NCI-H526 treated with DMSO at 0.1 percent for 48 hours (cell line): ENCODE measurements around the gene DDA1.

ENCODE experiments used
- DNase-seq: peaks from one replicate; lab custom pipeline; 2025; lab: John Stamatoyannopoulos, UW

Gene DDA1

DNA sequence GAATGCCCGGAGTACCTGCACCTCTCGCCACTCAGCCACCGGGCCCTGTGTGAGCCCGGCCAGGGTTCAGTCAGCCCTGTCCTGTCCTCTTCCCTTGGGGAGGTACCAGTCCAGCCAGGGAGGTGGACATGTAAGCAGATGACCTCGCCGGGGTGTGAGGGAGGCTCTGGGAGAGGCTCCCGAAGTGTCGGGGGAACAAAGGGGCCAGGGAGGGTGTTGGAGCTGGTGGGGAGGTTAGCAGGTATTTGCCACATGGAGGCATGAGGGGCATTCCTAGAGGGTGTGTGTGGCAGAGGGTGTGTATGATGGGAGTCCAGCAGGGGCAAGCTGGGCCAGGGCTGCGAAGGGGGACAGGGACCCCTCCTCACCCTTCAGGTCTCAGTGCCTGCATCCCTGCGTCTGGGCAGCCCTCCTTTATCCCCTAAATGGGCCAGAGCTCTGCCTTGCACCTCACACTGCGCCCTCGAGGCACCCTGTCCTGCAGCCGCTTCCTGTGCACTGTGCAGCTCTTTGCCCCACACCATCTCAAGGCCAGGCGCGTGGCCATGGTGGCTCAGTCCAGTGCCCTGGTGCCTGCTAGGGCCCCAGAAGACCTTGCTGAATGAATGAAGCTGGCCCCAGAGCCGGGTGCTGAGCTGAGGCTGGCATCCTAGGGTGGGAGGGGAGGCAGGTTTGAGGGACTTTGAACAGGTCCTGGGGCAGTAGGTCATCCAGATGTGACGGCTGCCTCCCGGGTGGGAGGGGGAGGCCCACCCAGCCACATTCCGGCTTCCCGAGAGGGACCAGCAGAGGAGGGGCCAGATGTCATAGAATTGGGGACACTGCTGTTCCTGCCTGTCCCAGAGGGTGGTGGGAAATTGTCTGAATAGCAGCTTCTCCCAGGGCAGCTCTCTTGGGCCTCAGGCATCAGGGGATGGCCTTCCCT lies 3.1 kb downstream of the DDA1 start:
- no peak for DNase-seq

- DNase-seq: no peak
Measured at GRCh38 chr19:17314007-17314593, 4.7 kb downstream of the DDA1 start.

DNA sequence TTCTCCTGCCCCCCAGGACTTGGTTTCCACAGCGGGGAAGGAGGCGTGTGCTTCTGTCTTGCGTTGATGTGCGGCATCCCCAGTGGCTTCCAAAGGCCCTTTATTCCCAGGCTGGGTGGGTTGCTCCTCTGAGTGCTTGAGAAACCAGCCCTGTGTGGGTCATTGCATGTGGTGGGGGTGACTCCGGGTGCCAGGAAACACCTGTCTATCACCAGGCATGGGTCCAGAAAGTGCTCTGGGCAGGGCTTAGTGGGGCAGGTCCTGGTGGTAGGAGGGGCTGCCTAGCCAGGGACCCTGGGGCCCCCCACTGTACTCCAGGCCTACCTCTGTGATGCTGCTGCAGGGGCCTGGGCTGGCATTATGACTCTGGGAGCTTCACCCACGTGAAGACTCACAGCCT lies 9.6 kb downstream of the DDA1 start:
- no peak for DNase-seq

DNA sequence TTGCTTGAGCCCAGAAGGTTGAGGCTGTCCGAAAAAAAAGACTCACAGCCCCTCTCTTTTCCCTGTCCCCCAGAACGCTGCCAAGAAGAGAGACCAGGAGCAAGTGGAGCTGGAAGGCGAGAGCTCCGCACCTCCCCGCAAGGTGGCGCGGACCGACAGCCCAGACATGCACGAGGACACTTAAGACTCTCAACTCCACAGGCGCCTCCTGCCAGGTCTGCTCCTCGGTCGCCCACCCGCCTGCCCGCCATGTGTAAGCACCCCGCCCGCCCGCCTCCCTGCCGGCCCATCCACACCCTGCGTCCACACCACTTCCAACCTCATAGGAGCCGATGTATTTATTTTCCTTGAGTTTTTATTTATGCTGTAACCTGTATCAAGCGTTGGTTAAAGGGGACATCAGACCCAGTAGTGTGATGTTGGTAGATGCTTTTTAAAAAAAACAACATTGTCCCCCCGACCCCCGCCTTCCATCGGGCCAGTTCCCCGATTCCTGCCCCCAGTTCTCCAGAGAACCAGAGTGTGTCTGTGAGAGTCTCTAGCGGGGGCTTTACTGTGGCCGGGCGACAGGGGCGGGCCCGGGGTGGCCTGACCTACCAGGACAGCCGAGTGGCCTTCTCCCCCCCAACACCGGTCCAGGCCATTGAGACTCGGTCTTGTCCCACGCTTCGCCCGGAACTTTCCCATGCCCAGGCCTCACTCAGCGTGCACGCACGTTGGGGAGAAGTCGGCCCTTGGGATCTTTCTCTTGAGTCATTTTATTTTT lies 10.3 kb downstream of the DDA1 start:
- DNase-seq: no peak

GRCh38 chr19:17320435-17320834 lies 11.1 kb downstream of the DDA1 start:
- no peak for DNase-seq

GRCh38 chr19:17321655-17322489 lies 12.5 kb downstream of the DDA1 start:
- DNase-seq: no peak

DNA sequence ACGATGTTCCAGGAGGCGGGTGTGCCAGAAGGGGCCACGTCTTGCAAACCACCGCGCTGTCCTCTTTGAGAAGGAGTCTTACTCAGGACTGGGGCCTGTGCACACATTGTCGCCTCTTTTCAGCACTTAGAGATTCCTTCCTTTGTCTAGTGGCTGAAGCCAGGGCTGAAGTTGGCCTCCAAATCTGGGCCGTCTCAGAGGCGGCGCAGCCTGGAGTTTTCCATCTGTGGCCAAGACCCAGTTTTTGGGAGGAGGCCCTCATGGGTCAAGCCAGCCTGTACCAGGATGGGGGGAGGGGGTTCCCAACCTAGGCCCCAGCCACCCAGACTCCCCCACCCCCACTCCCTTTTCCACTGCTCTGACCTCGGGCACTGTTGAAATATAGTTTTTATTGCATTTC lies 13.5 kb downstream of the DDA1 start:
- DNase-seq: no peak

GRCh38 chr19:17323300-17323963 lies 14.1 kb downstream of the DDA1 start:
- DNase-seq: no peak

DNA sequence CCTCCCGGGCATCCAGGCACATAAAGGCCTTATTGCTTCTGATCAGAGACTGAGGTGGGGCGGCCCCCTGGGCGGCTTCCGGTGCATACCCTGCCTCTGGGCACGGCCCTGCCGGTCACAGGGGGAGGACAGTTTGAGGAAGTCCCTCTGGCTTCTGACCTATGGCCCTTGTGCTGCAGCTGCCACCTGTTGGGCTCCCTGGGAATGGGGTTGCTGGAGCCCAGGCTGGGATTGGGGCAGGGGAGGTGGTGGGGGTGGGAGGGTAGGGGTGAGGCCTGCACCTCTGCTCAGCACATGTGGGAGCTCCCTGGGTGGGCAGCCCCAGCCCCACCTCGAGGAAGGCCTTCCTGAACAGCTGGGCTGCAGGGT lies 14.6 kb downstream of the DDA1 start:
- no peak for DNase-seq

DNA sequence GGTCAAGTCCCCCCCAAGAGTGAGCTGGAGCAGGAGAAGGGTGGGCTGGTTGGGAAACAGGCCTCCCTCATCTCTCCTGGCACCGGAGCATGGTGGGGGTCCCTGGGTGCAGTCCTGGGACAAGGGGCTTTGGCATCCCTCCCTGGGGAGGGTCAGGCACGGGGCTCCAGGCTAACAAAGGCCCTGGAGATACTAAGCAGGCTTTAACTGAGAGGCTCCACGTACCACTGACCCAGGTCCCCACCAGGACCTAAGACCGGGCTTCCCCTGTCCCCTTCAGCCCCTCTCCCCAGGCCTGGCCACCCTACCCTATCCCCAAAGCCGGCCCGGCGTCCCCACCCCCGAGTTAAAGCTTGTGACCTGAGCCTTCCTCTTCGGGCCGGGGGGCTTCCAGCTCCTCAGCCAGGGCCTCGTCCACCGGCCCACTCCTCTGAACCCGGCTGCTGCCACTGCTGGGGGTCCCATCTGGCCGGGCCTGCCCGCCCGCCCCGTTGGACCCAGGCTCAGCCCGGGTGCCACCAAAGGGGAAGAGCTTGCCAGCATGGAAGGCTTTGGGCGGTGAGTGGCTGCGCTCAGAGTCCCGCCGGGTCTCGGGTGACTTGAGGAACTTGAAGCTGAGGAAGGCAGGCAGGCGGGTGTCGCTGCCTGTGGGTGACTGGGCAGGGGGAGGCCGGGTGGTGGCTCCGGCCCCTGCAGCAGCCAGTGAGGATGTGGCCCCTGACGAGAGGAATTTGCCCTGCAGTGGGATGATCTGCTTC lies 15.2 kb downstream of the DDA1 start:
- no peak for DNase-seq

DNA sequence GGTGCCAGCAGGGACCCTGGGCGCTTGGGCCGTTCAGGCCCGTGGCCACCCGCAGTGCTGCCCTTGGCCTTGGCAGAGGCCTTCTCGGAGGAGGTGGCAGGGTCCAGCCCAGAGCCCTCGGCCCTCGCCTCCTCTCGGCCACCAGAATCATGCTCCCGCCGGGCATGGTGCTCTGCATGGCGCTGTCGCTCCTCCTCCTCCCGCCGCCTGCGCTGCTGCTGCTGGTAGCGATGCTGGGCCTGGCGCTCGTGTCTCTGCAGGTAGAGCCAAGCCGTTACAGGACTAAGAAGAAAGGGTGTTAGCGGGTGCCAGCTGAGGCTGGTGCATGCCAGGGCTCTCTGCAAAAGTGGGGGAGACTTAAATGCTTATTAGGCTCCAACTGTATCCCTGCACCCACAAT lies 15.8 kb downstream of the DDA1 start:
- no peak for DNase-seq

GRCh38 chr19:17325881-17326594 lies 16.7 kb downstream of the DDA1 start:
- no peak for DNase-seq

GRCh38 chr19:17326595-17326966 lies 17.2 kb downstream of the DDA1 start:
- no peak for DNase-seq

GRCh38 chr19:17327068-17327653 lies 17.8 kb downstream of the DDA1 start:
- DNase-seq: no peak

DNA sequence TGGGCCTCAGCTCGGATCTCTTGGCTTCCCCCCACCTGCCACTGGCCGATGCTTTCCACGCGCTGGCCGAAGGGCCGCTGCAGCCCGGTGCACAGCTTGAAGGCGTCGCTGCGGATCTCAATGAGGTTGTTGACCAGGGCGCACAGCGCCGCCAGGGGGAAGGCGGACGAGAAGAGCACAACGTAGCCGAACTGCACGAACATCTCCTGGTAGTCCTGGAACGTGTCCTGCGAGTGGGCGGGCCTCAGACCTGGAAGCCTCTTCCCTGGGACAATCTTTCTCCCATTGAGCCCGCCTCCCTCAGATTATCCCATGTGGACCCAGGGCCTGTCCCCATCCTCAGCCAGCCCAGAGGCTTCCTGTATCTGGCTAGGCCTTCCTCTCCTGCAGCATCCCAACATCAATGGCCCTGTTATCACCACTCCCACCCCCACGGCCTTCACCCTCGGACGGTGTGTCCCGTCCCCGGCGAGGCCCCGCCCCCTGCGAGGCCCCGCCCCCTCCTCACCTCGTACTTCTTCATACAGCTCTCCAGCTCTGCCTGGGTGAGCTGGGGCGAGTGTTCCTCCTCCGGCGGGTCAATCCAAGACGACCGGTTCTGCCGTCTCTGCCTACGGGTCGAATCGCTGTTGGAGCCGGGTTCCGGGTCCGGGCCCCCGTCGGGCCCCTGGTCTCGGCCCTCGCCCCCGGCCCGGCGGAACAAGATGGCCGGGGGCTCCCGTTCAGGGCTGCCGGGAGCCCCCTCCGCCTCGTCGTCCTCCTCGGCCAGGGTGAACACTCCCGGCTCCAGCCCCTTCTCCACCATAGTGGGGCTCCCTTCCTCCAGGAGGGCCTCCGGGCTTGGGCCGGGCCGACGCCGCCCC lies 18.5 kb downstream of the DDA1 start:
- peak; percentile 58 for DNase-seq

GRCh38 chr19:17328517-17329365 lies 19.4 kb downstream of the DDA1 start:
- no peak for DNase-seq

DNA sequence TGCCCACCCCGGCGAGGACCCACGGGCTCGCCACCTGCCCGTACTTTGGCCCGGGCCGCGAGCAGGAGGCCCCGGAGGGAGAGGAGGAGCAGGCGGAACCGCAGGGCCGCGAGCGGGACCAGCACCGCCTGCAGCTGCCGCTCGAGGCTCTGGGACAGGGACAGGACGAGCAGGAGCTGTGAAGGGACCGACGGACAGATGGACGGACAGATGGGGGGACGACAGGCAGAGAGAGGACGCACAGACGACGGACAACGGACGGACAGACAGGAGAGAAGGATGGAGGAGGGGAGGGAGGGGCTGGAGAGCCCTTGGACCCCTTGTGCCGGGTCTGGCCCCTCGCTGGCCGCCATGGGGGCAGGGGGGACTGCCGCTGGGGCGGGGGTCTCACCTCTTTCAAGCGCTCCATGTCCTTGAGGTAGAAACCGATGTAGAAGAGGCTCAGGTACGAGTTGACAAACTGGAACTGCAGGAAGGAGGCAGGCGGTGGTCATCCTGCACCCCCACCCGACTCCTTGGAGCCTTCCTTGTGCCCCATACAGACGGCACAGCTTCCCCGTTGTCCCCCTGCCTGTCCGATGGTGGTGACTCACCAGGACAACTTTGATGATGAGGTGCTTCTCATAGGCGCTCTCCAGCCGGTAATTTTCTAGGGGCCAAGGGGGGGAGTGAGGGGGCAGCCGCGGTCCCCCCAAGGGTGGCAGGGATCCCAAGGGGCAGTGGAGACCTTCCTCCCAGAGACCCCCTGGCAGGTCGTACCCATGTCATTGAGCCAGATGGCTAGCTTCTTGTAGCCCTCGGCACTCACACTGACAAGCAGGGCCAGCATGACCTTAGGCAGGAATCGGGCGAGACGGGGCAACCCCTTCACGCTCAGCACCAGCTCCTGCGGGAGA lies 20.3 kb downstream of the DDA1 start:
- no peak for DNase-seq
